B cell (primary cell): ENCODE results near the gene KLHL3. TPM values are rescaled to one million over a fixed set of nuclear protein-coding genes. Genes with fewer than 3 reads are reported as not detected.

ENCODE experiments used
- ATAC-seq: fragments of 200-7000 bp; cut with Tn5 transposase; one replicate; pipeline ENCODE4 v1.10.0; 2021; ENCODE audit warnings: low read depth, mild to moderate bottlenecking, moderate number of reproducible peaks, moderate library complexity
- CTCF ChIA-PET: fragments of 350-600 bp; sonication (Branson Sonifier 250); formaldehyde crosslinking; loops from one replicate; lab custom pipeline; 2021; ENCODE audit warnings: antibody characterized with exemption, inconsistent platforms; lab: Charles Lee
- POLR2A ChIA-PET: fragments of 350-600 bp; sonication (Branson Sonifier 250); formaldehyde crosslinking; loops from one replicate; lab custom pipeline; 2021; ENCODE audit warnings: antibody characterized with exemption; lab: Charles Lee
- DNase-seq: peaks from one replicate; pipeline ENCODE4 v3.0.0; 2013
- H2AFZ ChIP-seq: 2 replicates; pipeline ENCODE4 v1.6.1; 2012; ENCODE audit warnings: mild to moderate bottlenecking, low read depth, low read length; ENCODE audit not compliant: insufficient read depth, poor library complexity, severe bottlenecking
- H3K27ac ChIP-seq, 2 donors: 1 replicate in 1 of 2; 2 replicates in 1 of 2; pipeline ENCODE4 v1.5.1; 2012 to 2013; ENCODE audit warnings: low read length in 2 of 2, mild to moderate bottlenecking in 2 of 2, moderate library complexity in 1 of 2
- H3K27me3 ChIP-seq, 4 experiments: fragments of 200-600 bp in 1 of 4; sonication (generic) in 1 of 4; replicated peaks in 1 of 4; 1 replicate in 2 of 4; 2 replicates in 2 of 4; pipeline versions ENCODE4 v1.6.1 to v1.7.0; 2013 to 2016; ENCODE audit warnings: low read length in 3 of 4, mild to moderate bottlenecking in 2 of 4, mixed read lengths in 1 of 4, moderate library complexity in 1 of 4; ENCODE audit not compliant: insufficient read depth in 4 of 4, control insufficient read depth in 3 of 4; ENCODE audit errors: control extremely low read depth in 1 of 4
- H3K36me3 ChIP-seq, 2 experiments: replicated peaks in 1 of 2; 1 replicate in 1 of 2; 2 replicates in 1 of 2; pipeline versions ENCODE4 v1.6.1 to v1.7.1; 2013; ENCODE audit warnings: low read length in 1 of 2; ENCODE audit not compliant: insufficient read depth in 2 of 2, control insufficient read depth in 1 of 2; ENCODE audit errors: control extremely low read depth in 1 of 2, extremely low read depth in 1 of 2
- H3K4me1 ChIP-seq, 2 donors: fragments of 200-600 bp in 1 of 2; sonication (generic) in 1 of 2; 1 replicate in 1 of 2; 2 replicates in 1 of 2; pipeline versions ENCODE4 v1.5.1 to v1.6.1; 2013 to 2017; ENCODE audit warnings: low read length in 2 of 2; ENCODE audit not compliant: control insufficient read depth in 2 of 2, insufficient read depth in 2 of 2
- H3K4me2 ChIP-seq: replicated peaks from 2 replicates; pipeline ENCODE3; 2012; ENCODE audit warnings: mild to moderate bottlenecking, low read depth, low read length; ENCODE audit not compliant: poor library complexity, severe bottlenecking
- H3K4me3 ChIP-seq, 5 experiments: fragments of 200-600 bp in 1 of 5; sonication (generic) in 1 of 5; 1 replicate in 3 of 5; 2 replicates in 2 of 5; pipeline versions ENCODE4 v1.5.1 to v1.7.0; 2011 to 2016; ENCODE audit warnings: low read length in 4 of 5, mild to moderate bottlenecking in 4 of 5, low read depth in 2 of 5, control low read depth in 1 of 5, moderate library complexity in 1 of 5; ENCODE audit not compliant: insufficient read depth in 1 of 5; ENCODE audit errors: control extremely low read depth in 1 of 5, extremely low read depth in 1 of 5
- H3K79me2 ChIP-seq: fragments of 200-600 bp; sonication (generic); one replicate; pipeline ENCODE4 v1.6.0; 2016; ENCODE audit warnings: low read length; ENCODE audit not compliant: control insufficient read depth, insufficient read depth
- H3K9ac ChIP-seq: fragments of 200-600 bp; sonication (generic); 2 replicates; pipeline ENCODE4 v1.6.1; 2017; ENCODE audit warnings: mild to moderate bottlenecking, low read length, moderate library complexity
- H3K9me3 ChIP-seq, 3 donors: one replicate each; pipeline versions ENCODE4 v1.6.1 to v1.7.1; 2013; ENCODE audit warnings: low read length in 2 of 3; ENCODE audit not compliant: control insufficient read depth in 2 of 3, insufficient read depth in 1 of 3; ENCODE audit errors: control extremely low read depth in 1 of 3
- H4K20me1 ChIP-seq: 2 replicates; pipeline ENCODE4 v1.6.0; 2012; ENCODE audit warnings: mild to moderate bottlenecking, low read length; ENCODE audit not compliant: insufficient read depth, control insufficient read depth, poor library complexity, severe bottlenecking
- H3K27ac Mint-ChIP-seq: one replicate; pipeline ENCODE4 v1.8.0; 2021; ENCODE audit warnings: mixed read lengths
- H3K27me3 Mint-ChIP-seq: one replicate; pipeline ENCODE4 v1.8.0; 2021; ENCODE audit warnings: mixed read lengths
- H3K4me1 Mint-ChIP-seq: one replicate; pipeline ENCODE4 v1.8.0; 2021; ENCODE audit warnings: mixed read lengths
- H3K4me3 Mint-ChIP-seq: one replicate; pipeline ENCODE4 v1.8.0; 2021; ENCODE audit warnings: mixed read lengths
- H3K9me3 Mint-ChIP-seq: one replicate; pipeline ENCODE4 v1.8.0; 2022; ENCODE audit warnings: mixed read lengths; ENCODE audit not compliant: insufficient read depth
- EZH2 ChIP-seq: IDR thresholded peaks from 2 replicates; pipeline ENCODE4 v1.6.1; 2012; ENCODE audit warnings: borderline replicate concordance, low read depth, mild to moderate bottlenecking, moderate library complexity, low read length; ENCODE audit not compliant: insufficient read depth, poor library complexity, severe bottlenecking
- whole genome bisulfite sequencing: methylation state at CpG from one replicate; pipeline ENCODE4 v1.1.5; 2013; ENCODE audit warnings: missing lambda C conversion rate; ENCODE audit not compliant: insufficient coverage; 5-methylcytosine and 5-hydroxymethylcytosine counted together
- intact Hi-C: fragments of 100-400 bp; cut with micrococcal nuclease; formaldehyde crosslinking; loops from one replicate; pipeline ENCODE4 v1.10.0; 2022
- polyA plus RNA-seq: library from polyadenylated mRNA; depleted of rRNA; stranded (reverse); fragments of >200 nt; gene quantifications from 2 replicates; pipeline ENCODE4 v1.2.3, GENCODE V29; 2012
- total RNA-seq, 2 donors: library from RNA; stranded (reverse); fragments of 120-200 nt in 1 of 2; gene quantifications; 1 replicate in 1 of 2; 2 replicates in 1 of 2; pipeline versions ENCODE4 v1.2.3 to v1.2.4, GENCODE V29; 2013 to 2022
- TF ChIP-seq, protein P1 (sequence below): fragments of 200-600 bp; IDR thresholded peaks from one replicate; pipeline ENCODE4 v1.8.0; 2022; ENCODE audit warnings: antibody characterized with exemption, mild to moderate bottlenecking

Gene KLHL3
- total and polyA plus RNA-seq, 2 donors (not counting 1 experiment from before 2014, with no cell fraction given), result 3.3 to 4.5 TPM

- TF ChIP-seq EZH2, result no peak
- TF ChIP-seq, protein P1, sequence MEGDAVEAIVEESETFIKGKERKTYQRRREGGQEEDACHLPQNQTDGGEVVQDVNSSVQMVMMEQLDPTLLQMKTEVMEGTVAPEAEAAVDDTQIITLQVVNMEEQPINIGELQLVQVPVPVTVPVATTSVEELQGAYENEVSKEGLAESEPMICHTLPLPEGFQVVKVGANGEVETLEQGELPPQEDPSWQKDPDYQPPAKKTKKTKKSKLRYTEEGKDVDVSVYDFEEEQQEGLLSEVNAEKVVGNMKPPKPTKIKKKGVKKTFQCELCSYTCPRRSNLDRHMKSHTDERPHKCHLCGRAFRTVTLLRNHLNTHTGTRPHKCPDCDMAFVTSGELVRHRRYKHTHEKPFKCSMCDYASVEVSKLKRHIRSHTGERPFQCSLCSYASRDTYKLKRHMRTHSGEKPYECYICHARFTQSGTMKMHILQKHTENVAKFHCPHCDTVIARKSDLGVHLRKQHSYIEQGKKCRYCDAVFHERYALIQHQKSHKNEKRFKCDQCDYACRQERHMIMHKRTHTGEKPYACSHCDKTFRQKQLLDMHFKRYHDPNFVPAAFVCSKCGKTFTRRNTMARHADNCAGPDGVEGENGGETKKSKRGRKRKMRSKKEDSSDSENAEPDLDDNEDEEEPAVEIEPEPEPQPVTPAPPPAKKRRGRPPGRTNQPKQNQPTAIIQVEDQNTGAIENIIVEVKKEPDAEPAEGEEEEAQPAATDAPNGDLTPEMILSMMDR, result no peak
- ChIA-PET POLR2A (no interaction called here), CTCF (interaction anchor here (1.1 kb wide), 1 partner anchor 11 kb away, joined by 3 read pairs; no protein-coding TSS in a partner anchor)
- 85% methylated on average over 4 of the region's 5 CpGs for WGBS
- Histone ChIP-seq H3K27ac (no peak overlapping the region), H3K4me2 (no peak overlapping the region), H3K79me2 (no peaks in the 10 kb centered on the region), H3K4me3 (no peak overlapping the region), H3K9me3 (no peaks in the 10 kb centered on the region), H3K9ac (no peak overlapping the region), H4K20me1 (no peaks in the 10 kb centered on the region), H2AFZ (no peak overlapping the region), H3K27me3 (peaks cover 0 to 4% (median 1%) of the 10 kb centered on the region in 4 experiments), H3K36me3 (no peaks in the 10 kb centered on the region), H3K4me1 (no peaks in the 10 kb centered on the region)
- Mint-ChIP-seq H3K27ac (no peak overlapping the region), H3K4me3 (no peak overlapping the region), H3K27me3 (peaks cover 42% of the 10 kb centered on the region), H3K4me1 (no peaks in the 10 kb centered on the region), H3K9me3 (no peaks in the 10 kb centered on the region)
- DNase-seq, result no peak
- ATAC-seq, result no peak
- intact Hi-C loops, result no loop called here
These were observed 128.1 kb downstream of the KLHL3 start for GRCh38 chr5:137607771-137608170.

GRCh38 chr5:137606401-137606800 lies 129.5 kb downstream of the KLHL3 start:
- Mint-ChIP-seq H3K9me3 (no peaks in the 10 kb centered on the region), H3K27me3 (peaks cover 37% of the 10 kb centered on the region), H3K4me3 (no peak overlapping the region), H3K4me1 (no peaks in the 10 kb centered on the region), H3K27ac (no peak overlapping the region)
- intact Hi-C loops, result no loop called here
- Histone ChIP-seq H3K4me2 (no peak overlapping the region), H3K4me1 (no peaks in the 10 kb centered on the region), H3K9ac (no peak overlapping the region), H3K27me3 (peaks cover 0 to 7% (median 1%) of the 10 kb centered on the region in 4 experiments), H3K9me3 (no peaks in the 10 kb centered on the region), H3K79me2 (no peaks in the 10 kb centered on the region), H3K36me3 (no peaks in the 10 kb centered on the region), H3K27ac (no peak overlapping the region), H4K20me1 (no peaks in the 10 kb centered on the region), H3K4me3 (no peak overlapping the region), H2AFZ (no peak overlapping the region)
- ATAC-seq (no peak), DNase-seq (no peak)
- ChIA-PET POLR2A (no interaction called here), CTCF (no interaction called here)
- WGBS, result no CpG with 5 or more reads among the region's 2 CpGs
- TF ChIP-seq, protein P1, result no peak
- TF ChIP-seq EZH2, result no peak
